GM13977 (cell line): ENCODE results near the gene DOC2B.
"Not testable (repeated sequence)": the region's sequence is repeated elsewhere in the genome, so short reads cannot be mapped to it uniquely, and the experiment has no call there.

Experiments used
- DNase-seq: peaks from one replicate; pipeline ENCODE4 v3.0.0; 2012; ENCODE audit warnings: low spot score
- CTCF ChIP-seq: IDR thresholded peaks from 2 replicates; pipeline ENCODE4 v1.5.1; 2012; ENCODE audit warnings: mild to moderate bottlenecking, control low read depth; ENCODE audit not compliant: insufficient read depth; ENCODE audit errors: extremely low read depth, missing control alignments
- in situ Hi-C: fragments of 300-500 bp; cut with MboI; formaldehyde crosslinking; loops from one replicate; pipeline ENCODE4 v1.12.0; 2022; ENCODE audit warnings: low sequenced_read_pairs, low pct_unique_long_range_greater_than_20kb, mixed read lengths, inconsistent platforms; ENCODE audit not compliant: unreplicated experiment

Gene DOC2B

GRCh38 chr17:227078-227945, 45.9 kb upstream of the DOC2B start:
- in situ Hi-C loops: no loop called here
- no peak for TF ChIP-seq CTCF
- DNase-seq: no peak

GRCh38 chr17:226108-227077, 44.9 kb upstream of the DOC2B start:
- in situ Hi-C loops: no loop called here
- DNase-seq: no peak
- no peak for TF ChIP-seq CTCF

- TF ChIP-seq CTCF: no peak
- in situ Hi-C loops: no loop called here
- DNase-seq: no peak
These were observed 44.1 kb upstream of the DOC2B start for GRCh38 chr17:225551-225950.

GRCh38 chr17:224576-224975, 43.1 kb upstream of the DOC2B start:
- in situ Hi-C loops, DNase-seq: not testable (repeated sequence)

GRCh38 chr17:223723-224471, 42.4 kb upstream of the DOC2B start:
- no peak for TF ChIP-seq CTCF
- in situ Hi-C loops: no loop called here
- no peak for DNase-seq

GRCh38 chr17:222172-222571, 40.7 kb upstream of the DOC2B start:
- no peak for TF ChIP-seq CTCF
- in situ Hi-C loops: no loop called here
- DNase-seq: no peak
